ENCODE results near the gene TCEAL4.

The TCEAL4 gene

GRCh38 chrX:103635436-103635835 is 50.1 kb downstream of the TCEAL4 start:
- Histone ChIP-seq H3K27me3 (replicated peaks; ENCODE audit: control insufficient read depth, insufficient read depth, low read length) (no peaks in the 10 kb centered on the region), H3K4me3 (replicated peaks; ENCODE audit: low read depth, low read length) (no peak overlapping the region), H3K36me3 (ENCODE audit: control insufficient read depth, insufficient read depth, low read length) (no peaks in the 10 kb centered on the region)
- TF ChIP-seq CTCF (IDR thresholded peaks at IDR 0.05; ENCODE audit: insufficient read depth, low read length, poor library complexity, severe bottlenecking) = no peak
- no peak for DNase-seq (ENCODE audit: extremely low read depth, insufficient read length)

Measured in GM06990 (cell line).